A549 treated with AZD2906 at 1 μM for 4 hours (cell line): ENCODE data around the gene STX3. TPM values are rescaled to one million over a fixed set of nuclear protein-coding genes. Genes with fewer than 3 reads are reported as not detected.

ENCODE experiments used
- total RNA-seq: library from RNA; stranded (reverse); fragments of 200-300 nt; extraction: Qiagen RNA extraction; gene quantifications from 5 replicates; pipeline ENCODE4 v1.2.3, GENCODE V29; 2022

Gene STX3
- total RNA-seq: 19.2 to 27.2 TPM (median 22.7 TPM) in 5 replicates

GRCh38 chr11:59754859-59755700 is at the start of gene STX3:
TSS of gene STX3 (plus strand) at chr11:59755376. CDS start at chr11:59755606, 230 bp downstream.

GRCh38 chr11:59713745-59714144 is 41.4 kb upstream of the STX3 start, which contains the start of gene OR10V1:
TSS of gene OR10V1 (minus strand) at chr11:59713845. CDS start at chr11:59713845, 0 bp downstream.

DNA sequence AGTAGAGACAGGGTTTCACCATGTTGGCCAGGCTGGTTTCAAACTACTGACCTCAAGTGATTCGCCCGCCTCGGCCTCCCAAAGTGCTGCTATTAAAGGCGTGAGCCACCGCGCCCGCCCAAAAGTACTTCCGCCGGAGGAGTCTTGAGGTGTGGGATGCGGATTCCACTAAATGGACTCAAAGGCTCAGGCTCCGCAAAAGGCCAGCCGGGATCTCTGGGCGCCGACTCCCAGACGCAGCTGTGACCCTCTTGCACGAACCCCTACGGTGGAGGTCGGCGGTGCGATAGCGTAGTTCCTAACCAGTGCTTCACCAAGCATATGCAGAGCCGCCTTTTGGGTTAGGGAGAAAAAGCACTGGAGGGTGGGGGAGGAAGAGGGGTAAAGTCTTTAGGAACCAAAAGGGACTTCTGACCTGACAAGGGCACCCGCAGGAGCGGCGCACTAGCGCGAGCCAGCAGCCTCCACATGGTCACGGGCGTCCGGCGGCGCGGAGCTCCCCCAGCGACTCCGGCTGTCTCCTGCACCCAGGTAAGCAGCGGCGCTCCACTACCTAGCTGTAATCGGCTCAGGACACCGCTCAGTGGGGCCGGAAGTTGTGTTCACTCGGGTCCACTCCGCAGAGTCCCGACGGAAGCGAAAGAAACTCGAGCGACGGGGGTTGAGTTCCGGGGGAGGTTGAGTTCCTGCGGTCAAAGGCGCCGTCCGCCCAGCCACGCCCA is 55.2 kb downstream of the STX3 start, which contains the start of gene MRPL16:
TSS of gene MRPL16 (minus strand) at position 590 of the 722 bp plus-strand sequence. CDS start at position 470, 120 bp downstream.

GRCh38 chr11:59845399-59845798 is 90.2 kb downstream of the STX3 start, which contains the start of gene CBLIF:
TSS of gene CBLIF (minus strand) at chr11:59845499. CDS start at chr11:59845453, 46 bp downstream.

Other genes with a start within 250 kb of the STX3 start
- gene OR4D9, start 243.8 kb upstream of the STX3 start, total RNA-seq: not detected in 5 replicates
- gene OSBP, start 139.6 kb upstream of the STX3 start, total RNA-seq: 27.6 to 36.5 TPM (median 28.5 TPM) in 5 replicates
- 41.8 to 48.5 TPM (median 46.9 TPM) in 5 replicates for gene PATL1, start 86.3 kb upstream of the STX3 start, total RNA-seq
- not detected in 5 replicates for gene OR10V1, start 41.5 kb upstream of the STX3 start, total RNA-seq
- 63.0 to 66.2 TPM (median 65.1 TPM) in 5 replicates for gene MRPL16, start 55.4 kb downstream of the STX3 start, total RNA-seq
- gene CBLIF, start 90.1 kb downstream of the STX3 start, total RNA-seq: not detected in 5 replicates
- gene TCN1, start 111.1 kb downstream of the STX3 start, total RNA-seq: 0.24 to 0.63 TPM (median 0.25 TPM) in 5 replicates
- 0.11 TPM in 1 of 5 replicates, not detected in the others for gene OOSP3, start 123.4 kb downstream of the STX3 start, total RNA-seq
- not detected in 5 replicates for gene OOSP1, start 183.1 kb downstream of the STX3 start, total RNA-seq
- not detected in 5 replicates for gene OOSP4A, start 208.7 kb downstream of the STX3 start, total RNA-seq